Thyroid gland (tissue), 4 donors: ENCODE data around the gene HAS3.

Experiments
- CTCF ChIP-seq, 6 experiments: fragments of 200-600 bp in 3 of 6; fragments of 450-650 bp in 3 of 6; sonication (generic) in 3 of 6; IDR thresholded peaks; one replicate each; pipeline ENCODE4 v1.5.1; 2016 to 2019; ENCODE audit warnings: antibody characterized with exemption in 6 of 6, mild to moderate bottlenecking in 2 of 6, inconsistent platforms in 1 of 6, moderate library complexity in 1 of 6
- POLR2A ChIP-seq, 2 donors: fragments of 450-650 bp; IDR thresholded peaks; one replicate each; pipeline ENCODE4 v1.6.1; 2017; ENCODE audit warnings: antibody characterized with exemption in 2 of 2, mild to moderate bottlenecking in 2 of 2, moderate library complexity in 1 of 2

GRCh38 chr16:69115837-69116236, 10.4 kb downstream of the HAS3 start:
- TF ChIP-seq CTCF (IDR thresholded peaks at IDR 0.05), result no peak
- TF ChIP-seq POLR2A (IDR thresholded peaks at IDR 0.05), result no peak
